OCI-LY1 (cell line): ENCODE data around the gene MYO16.

Experiments used
- H2AFZ ChIP-seq: fragments of 200-600 bp; sonication (generic), shearing (Covaris generic); 2 replicates; pipeline ENCODE4 v1.6.0; 2014; ENCODE audit warnings: antibody characterized with exemption, mild to moderate bottlenecking, low read length
- H3F3A ChIP-seq: fragments of 200-600 bp; sonication (generic), shearing (Covaris generic); 2 replicates; pipeline ENCODE4 v1.6.0; 2014; ENCODE audit warnings: mild to moderate bottlenecking, antibody characterized with exemption, low read length, moderate library complexity; ENCODE audit not compliant: insufficient read depth
- H3K27ac ChIP-seq: fragments of 200-600 bp; sonication (generic); 2 replicates; pipeline ENCODE4 v1.5.1; 2014; ENCODE audit warnings: low read length, mixed run types, mild to moderate bottlenecking, low read depth; ENCODE audit not compliant: poor library complexity, severe bottlenecking
- H3K27me3 ChIP-seq: fragments of 200-600 bp; sonication (generic); 2 replicates; pipeline ENCODE4 v1.6.0; 2014; ENCODE audit warnings: antibody characterized with exemption, mild to moderate bottlenecking, low read length, moderate library complexity; ENCODE audit not compliant: insufficient read depth
- H3K36me3 ChIP-seq: fragments of 200-600 bp; sonication (generic); 2 replicates; pipeline ENCODE4 v1.6.1; 2014; ENCODE audit warnings: mild to moderate bottlenecking, antibody characterized with exemption, low read length, moderate library complexity, mixed read lengths; ENCODE audit not compliant: insufficient read depth
- H3K4me1 ChIP-seq: fragments of 200-600 bp; sonication (generic); 2 replicates; pipeline ENCODE4 v1.5.1; 2014; ENCODE audit warnings: mild to moderate bottlenecking, low read length, moderate library complexity; ENCODE audit not compliant: insufficient read depth, severe bottlenecking
- H3K4me2 ChIP-seq: fragments of 200-600 bp; sonication (generic), shearing (Covaris generic); 2 replicates; pipeline ENCODE4 v1.6.1; 2014; ENCODE audit warnings: low read length
- H3K4me3 ChIP-seq: fragments of 200-600 bp; sonication (generic); 2 replicates; pipeline ENCODE4 v1.5.1; 2014; ENCODE audit warnings: low read length, low read depth, mild to moderate bottlenecking, mixed read lengths; ENCODE audit not compliant: poor library complexity, severe bottlenecking
- H3K79me2 ChIP-seq: fragments of 200-600 bp; shearing (Covaris generic); 2 replicates; pipeline ENCODE4 v1.6.1; 2016; ENCODE audit warnings: mixed run types, low read length, mixed read lengths; ENCODE audit not compliant: insufficient read depth
- H3K9ac ChIP-seq: fragments of 200-600 bp; sonication (generic), shearing (Covaris generic); 2 replicates; pipeline ENCODE4 v1.6.1; 2014; ENCODE audit warnings: mild to moderate bottlenecking, low read length, mixed read lengths
- H3K9me2 ChIP-seq: fragments of 200-600 bp; sonication (generic), shearing (Covaris generic); 2 replicates; pipeline ENCODE4 v1.6.1; 2014; ENCODE audit warnings: low read depth, mild to moderate bottlenecking, low read length, mixed read lengths
- H3K9me3 ChIP-seq: fragments of 200-600 bp; shearing (Covaris generic); 2 replicates; pipeline ENCODE4 v1.6.1; 2014; ENCODE audit warnings: low read length, mixed read lengths
- H4K20me1 ChIP-seq: fragments of 200-600 bp; sonication (generic), shearing (Covaris generic); 2 replicates; pipeline ENCODE4 v1.6.0; 2016; ENCODE audit warnings: mild to moderate bottlenecking, low read length; ENCODE audit not compliant: insufficient read depth
- CTCF ChIP-seq: fragments of 200-600 bp; sonication (generic), shearing (Covaris generic); IDR thresholded peaks from 2 replicates; pipeline ENCODE4 v1.5.1; 2017; ENCODE audit warnings: mild to moderate bottlenecking, antibody characterized with exemption, low read length, moderate library complexity, mixed read lengths
- EZH2 ChIP-seq: fragments of 200-600 bp; sonication (generic), shearing (Covaris generic); IDR thresholded peaks from 2 replicates; pipeline ENCODE4 v1.8.0; 2017; ENCODE audit warnings: borderline replicate concordance, mixed run types, mild to moderate bottlenecking, antibody characterized with exemption, low read length, moderate library complexity, mixed read lengths

Gene MYO16

GRCh38 chr13:108924541-108924940, 295.1 kb downstream of the MYO16 start:
- Histone ChIP-seq H3K4me2 (no peak overlapping the region), H3K27me3 (no peaks in the 10 kb centered on the region), H2AFZ (no peak overlapping the region)

GRCh38 chr13:108925070-108925469, 295.7 kb downstream of the MYO16 start:
- H3K4me1 ChIP-seq: no peaks in the 10 kb centered on the region
- H3K4me2 ChIP-seq: no peak overlapping the region
- H3F3A ChIP-seq: no peaks in the 10 kb centered on the region
- H3K79me2 ChIP-seq: no peaks in the 10 kb centered on the region
- H4K20me1 ChIP-seq: no peaks in the 10 kb centered on the region
- no peak overlapping the region for H3K4me3 ChIP-seq
- no peak overlapping the region for H3K9ac ChIP-seq
- H2AFZ ChIP-seq: no peak overlapping the region
- H3K9me2 ChIP-seq: no peaks in the 10 kb centered on the region
- H3K36me3 ChIP-seq: no peaks in the 10 kb centered on the region
- H3K27me3 ChIP-seq: no peaks in the 10 kb centered on the region
- H3K9me3 ChIP-seq: no peaks in the 10 kb centered on the region
- TF ChIP-seq EZH2: no peak
- no peak for TF ChIP-seq CTCF
- no peak overlapping the region for H3K27ac ChIP-seq

More at GRCh38 chr13:108924541-108924940, 295.1 kb downstream of the MYO16 start:
- Histone ChIP-seq H3K9me2 (no peaks in the 10 kb centered on the region), H3K4me1 (no peaks in the 10 kb centered on the region), H3K27ac (no peak overlapping the region), H3K9me3 (no peaks in the 10 kb centered on the region), H3K36me3 (no peaks in the 10 kb centered on the region), H3K79me2 (no peaks in the 10 kb centered on the region), H4K20me1 (no peaks in the 10 kb centered on the region), H3K9ac (no peak overlapping the region), H3F3A (no peaks in the 10 kb centered on the region), H3K4me3 (no peak overlapping the region)
- no peak for TF ChIP-seq EZH2
- TF ChIP-seq CTCF: no peak

- H3K4me3 ChIP-seq: no peak overlapping the region
- no peak overlapping the region for H3K4me2 ChIP-seq
- no peaks in the 10 kb centered on the region for H3K79me2 ChIP-seq
- H3K27me3 ChIP-seq: no peaks in the 10 kb centered on the region
- TF ChIP-seq EZH2 (no peak), CTCF (no peak)
- H4K20me1 ChIP-seq: no peaks in the 10 kb centered on the region
- no peaks in the 10 kb centered on the region for H3K9me2 ChIP-seq
- no peaks in the 10 kb centered on the region for H3F3A ChIP-seq
- H3K9ac ChIP-seq: no peak overlapping the region
- no peak overlapping the region for H2AFZ ChIP-seq
- no peaks in the 10 kb centered on the region for H3K9me3 ChIP-seq
- no peaks in the 10 kb centered on the region for H3K4me1 ChIP-seq
- no peaks in the 10 kb centered on the region for H3K36me3 ChIP-seq
- no peak overlapping the region for H3K27ac ChIP-seq
Measured at GRCh38 chr13:108926862-108927261, 297.5 kb downstream of the MYO16 start.
